Mucosa of rectum (tissue), 2 donors: ENCODE results near the gene RILP.
A peak's percentile ranks its signal among the peaks of the same experiment; 100 is the strongest.

Experiments used
- H3K27ac ChIP-seq, 2 donors: one replicate each; pipeline ENCODE4 v1.7.0; 2013; ENCODE audit warnings: inconsistent platforms in 2 of 2, low read depth in 2 of 2, low read length in 2 of 2
- H3K27me3 ChIP-seq, 2 donors: one replicate each; pipeline ENCODE4 v1.7.0; 2013; ENCODE audit warnings: low read length in 2 of 2; ENCODE audit not compliant: control insufficient read depth in 2 of 2, insufficient read depth in 2 of 2
- H3K36me3 ChIP-seq, 2 donors: one replicate each; pipeline ENCODE4 v1.7.0; 2013; ENCODE audit warnings: low read length in 2 of 2; ENCODE audit not compliant: control insufficient read depth in 2 of 2, insufficient read depth in 2 of 2
- H3K4me1 ChIP-seq, 2 donors: one replicate each; pipeline ENCODE4 v1.7.0; 2013; ENCODE audit warnings: low read length in 2 of 2, mild to moderate bottlenecking in 1 of 2; ENCODE audit not compliant: control insufficient read depth in 2 of 2, insufficient read depth in 2 of 2
- H3K4me3 ChIP-seq, 2 donors: one replicate each; pipeline ENCODE4 v1.7.0; 2013; ENCODE audit warnings: low read length in 2 of 2
- H3K9ac ChIP-seq, 2 donors: one replicate each; pipeline ENCODE4 v1.7.0; 2013; ENCODE audit warnings: low read length in 2 of 2, low read depth in 1 of 2, mild to moderate bottlenecking in 1 of 2
- H3K9me3 ChIP-seq, 2 donors: one replicate each; pipeline ENCODE4 v1.7.0; 2013; ENCODE audit warnings: low read length in 2 of 2; ENCODE audit not compliant: control insufficient read depth in 2 of 2
- donor health status: healthy.
- donor health status: Normal muscosa, but diverticular disease.

Gene RILP

DNA sequence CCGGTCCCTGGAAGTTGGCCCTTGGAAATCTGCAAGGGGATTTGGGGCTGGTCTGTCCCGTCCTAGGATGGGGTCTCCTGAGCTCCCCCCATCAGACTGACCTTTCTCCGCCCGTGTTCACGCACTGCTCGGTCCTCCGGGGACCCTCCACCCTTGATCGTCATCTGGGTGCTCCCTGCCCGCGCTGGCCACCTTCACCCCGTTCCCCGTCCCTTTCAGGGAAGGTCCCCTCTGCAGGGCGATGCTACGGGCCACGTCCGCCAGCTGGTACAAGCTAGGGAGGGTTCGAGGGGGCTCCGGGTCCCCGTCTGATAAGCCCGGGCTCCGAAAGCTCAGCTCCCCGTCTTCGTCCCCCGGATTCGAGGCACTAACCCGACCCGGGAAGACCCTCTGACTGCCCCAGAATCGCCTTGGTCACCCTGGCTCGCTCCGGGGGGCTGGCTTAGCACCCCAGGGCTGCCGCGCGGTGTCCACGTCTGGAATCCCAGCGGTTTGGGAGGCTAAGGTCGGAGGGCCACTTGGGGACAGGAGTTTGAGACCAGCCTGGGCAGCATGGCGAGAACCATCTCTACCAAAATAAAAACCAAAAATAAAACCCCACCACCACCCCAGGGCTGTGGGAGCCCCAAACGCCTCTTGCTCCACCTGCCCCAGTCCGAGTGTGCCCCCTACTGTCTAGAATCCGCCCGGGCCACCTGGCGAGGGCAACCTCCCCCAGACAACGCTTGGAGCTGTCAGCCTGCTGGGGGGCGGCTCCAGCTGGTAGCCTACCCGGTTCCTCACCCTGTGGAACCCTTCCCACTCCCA lies 20.0 kb downstream of the RILP start:
- Histone ChIP-seq H3K9ac (peak overlapping the region; percentile 73 to 79), H3K9me3 (no peaks in the 10 kb centered on the region), H3K27ac (peak overlapping the region; percentile 90 to 94), H3K27me3 (no peaks in the 10 kb centered on the region), H3K36me3 (peaks cover 0 to 3% of the 10 kb centered on the region in 2 donors), H3K4me3 (peak overlapping the region; percentile 79 to 86), H3K4me1 (peaks cover 18 to 19% of the 10 kb centered on the region in 2 donors)

GRCh38 chr17:1628856-1629503 lies 20.7 kb downstream of the RILP start:
- peaks cover 18 to 19% of the 10 kb centered on the region in 2 donors for H3K4me1 ChIP-seq
- H3K36me3 ChIP-seq: peaks cover 0 to 3% of the 10 kb centered on the region in 2 donors
- H3K9ac ChIP-seq: peak overlapping the region; percentile 73 to 79
- H3K4me3 ChIP-seq: peak overlapping the region; percentile 79 to 86
- H3K9me3 ChIP-seq: no peaks in the 10 kb centered on the region
- peak overlapping the region; percentile 90 to 94 for H3K27ac ChIP-seq
- H3K27me3 ChIP-seq: no peaks in the 10 kb centered on the region

- Histone ChIP-seq H3K9ac (peak within 1 kb of the TSS; percentile 73 to 80), H3K27me3 (no peaks in the 10 kb centered on the region), H3K4me1 (peaks cover 18 to 19% of the 10 kb centered on the region in 2 donors), H3K9me3 (no peaks in the 10 kb centered on the region), H3K4me3 (peak within 1 kb of the TSS; percentile 79 to 86), H3K36me3 (peaks cover 0 to 3% of the 10 kb centered on the region in 2 donors), H3K27ac (peak within 1 kb of the TSS; percentile 90 to 94)
Measured at GRCh38 chr17:1627982-1628855, 21.4 kb downstream of the RILP start, which contains the start of gene SLC43A2. Gene SLC43A2, minus strand, starts transcription at chr17:1628834. Its CDS starts 960 bp downstream, at chr17:1627874.

DNA sequence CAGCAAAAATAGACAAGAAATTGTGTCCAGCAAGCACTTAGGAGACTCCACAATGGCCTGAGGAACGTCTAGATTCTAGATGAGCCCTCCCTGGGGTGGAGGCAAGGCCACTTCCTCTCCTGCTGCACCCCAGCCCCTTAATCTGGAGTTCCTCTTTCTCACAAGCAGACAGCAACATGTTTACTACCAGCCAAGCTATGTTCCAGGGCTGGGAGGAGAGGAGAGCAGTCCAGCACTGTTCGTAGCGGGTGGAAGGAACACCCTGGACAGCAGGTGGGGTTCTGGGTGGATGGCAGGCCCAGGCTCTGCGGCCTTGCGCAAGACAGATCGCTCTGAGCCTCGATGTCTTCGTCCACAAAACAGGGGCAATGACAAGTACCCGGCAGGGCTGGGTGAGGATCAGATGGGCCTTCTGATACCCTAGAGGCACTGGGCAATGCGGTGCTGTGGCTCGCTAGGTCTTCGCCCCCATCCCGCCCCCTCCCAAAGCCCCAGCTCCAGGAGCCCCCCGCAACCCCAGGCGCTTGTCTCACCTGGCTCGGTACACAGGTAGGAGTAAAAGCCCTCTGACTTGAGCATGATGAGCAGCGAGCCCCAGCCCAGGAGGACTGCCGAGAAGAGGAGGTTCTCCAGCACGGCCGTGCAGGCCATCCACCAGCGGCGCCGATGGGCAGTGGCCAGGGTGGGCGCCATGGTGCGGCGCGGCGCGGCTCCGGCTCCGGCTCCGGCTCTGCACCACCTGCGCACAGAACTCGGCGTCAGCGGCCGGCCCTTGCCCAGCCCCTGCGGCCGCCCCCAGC lies 22.3 kb downstream of the RILP start:
- peak overlapping the region; percentile 73 to 80 for H3K9ac ChIP-seq
- H3K27ac ChIP-seq: peak overlapping the region; percentile 90 to 94
- H3K4me1 ChIP-seq: peaks cover 18 to 19% of the 10 kb centered on the region in 2 donors
- peak overlapping the region; percentile 79 to 86 for H3K4me3 ChIP-seq
- H3K27me3 ChIP-seq: no peaks in the 10 kb centered on the region
- no peaks in the 10 kb centered on the region for H3K9me3 ChIP-seq
- peaks cover 0 to 3% of the 10 kb centered on the region in 2 donors for H3K36me3 ChIP-seq

- Histone ChIP-seq H3K27me3 (no peaks in the 10 kb centered on the region), H3K9ac (no peak overlapping the region), H3K27ac (peak overlapping the region; percentile 20 to 90), H3K9me3 (no peaks in the 10 kb centered on the region), H3K36me3 (peaks cover 0 to 6% of the 10 kb centered on the region in 2 donors), H3K4me3 (peak overlapping the region in 1 of 2 donors; percentile 15), H3K4me1 (peaks cover 20 to 23% of the 10 kb centered on the region in 2 donors)
Measured at GRCh38 chr17:1626333-1626732, 23.3 kb downstream of the RILP start.

GRCh38 chr17:1625581-1625980 lies 24.1 kb downstream of the RILP start:
- H3K27me3 ChIP-seq: no peaks in the 10 kb centered on the region
- no peak overlapping the region for H3K4me3 ChIP-seq
- no peaks in the 10 kb centered on the region for H3K9me3 ChIP-seq
- peaks cover 24 to 27% of the 10 kb centered on the region in 2 donors for H3K4me1 ChIP-seq
- peaks cover 0 to 6% of the 10 kb centered on the region in 2 donors for H3K36me3 ChIP-seq
- H3K9ac ChIP-seq: no peak overlapping the region
- no peak overlapping the region for H3K27ac ChIP-seq

GRCh38 chr17:1625053-1625452 lies 24.6 kb downstream of the RILP start:
- peaks cover 0 to 6% of the 10 kb centered on the region in 2 donors for H3K36me3 ChIP-seq
- H3K4me3 ChIP-seq: no peak overlapping the region
- no peaks in the 10 kb centered on the region for H3K9me3 ChIP-seq
- H3K27me3 ChIP-seq: no peaks in the 10 kb centered on the region
- H3K9ac ChIP-seq: no peak overlapping the region
- H3K27ac ChIP-seq: no peak overlapping the region
- peaks cover 23 to 27% of the 10 kb centered on the region in 2 donors for H3K4me1 ChIP-seq

DNA sequence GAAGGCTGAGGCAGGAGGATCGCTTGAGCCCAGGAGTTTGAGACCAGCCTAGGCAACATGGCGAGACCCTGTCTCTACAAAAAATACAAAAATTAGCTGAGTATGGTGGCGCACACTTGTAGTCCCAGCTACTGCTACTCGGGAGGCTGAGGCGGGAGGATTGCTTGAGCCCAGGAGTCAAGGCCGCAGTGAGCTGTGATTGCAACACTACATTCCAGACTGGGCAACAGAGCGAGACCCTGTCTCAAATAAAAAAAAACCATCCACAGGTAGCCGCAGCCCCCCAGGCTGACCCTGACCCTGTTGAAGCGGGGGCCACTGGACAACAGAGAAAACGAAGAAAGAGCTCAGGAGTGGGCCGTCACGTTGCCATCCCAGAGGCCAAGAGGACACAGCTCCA lies 25.0 kb downstream of the RILP start:
- H3K9ac ChIP-seq: no peak overlapping the region
- H3K4me1 ChIP-seq: peaks cover 19 to 24% of the 10 kb centered on the region in 2 donors
- H3K27me3 ChIP-seq: no peaks in the 10 kb centered on the region
- no peak overlapping the region for H3K27ac ChIP-seq
- H3K9me3 ChIP-seq: no peaks in the 10 kb centered on the region
- H3K36me3 ChIP-seq: peaks cover 0 to 7% of the 10 kb centered on the region in 2 donors
- no peak overlapping the region for H3K4me3 ChIP-seq

- H3K27me3 ChIP-seq: no peaks in the 10 kb centered on the region
- H3K36me3 ChIP-seq: peaks cover 0 to 8% of the 10 kb centered on the region in 2 donors
- no peaks in the 10 kb centered on the region for H3K9me3 ChIP-seq
- H3K4me3 ChIP-seq: no peak overlapping the region
- peaks cover 19 to 25% of the 10 kb centered on the region in 2 donors for H3K4me1 ChIP-seq
- no peak overlapping the region for H3K27ac ChIP-seq
- no peak overlapping the region for H3K9ac ChIP-seq
Measured at GRCh38 chr17:1623057-1623630, 26.5 kb downstream of the RILP start.
